GM21723 (cell line): Measurements from ENCODE around the gene CLDN24.
"Not testable (repeated sequence)": the region's sequence is repeated elsewhere in the genome, so short reads cannot be mapped to it uniquely, and the experiment has no call there.

Experiments
- ATAC-seq: cut with Tn5 transposase; IDR thresholded peaks from one replicate; pipeline ENCODE4 v1.9.1; 2021; ENCODE audit warnings: mild to moderate bottlenecking, moderate library complexity; ENCODE audit not compliant: unreplicated experiment

CLDN24 gene

GRCh38 chr4:183347566-183347965 is 25.3 kb upstream of the CLDN24 start:
- ATAC-seq: no peak

- no peak for ATAC-seq
Measured at GRCh38 chr4:183347146-183347545, 24.9 kb upstream of the CLDN24 start.

DNA sequence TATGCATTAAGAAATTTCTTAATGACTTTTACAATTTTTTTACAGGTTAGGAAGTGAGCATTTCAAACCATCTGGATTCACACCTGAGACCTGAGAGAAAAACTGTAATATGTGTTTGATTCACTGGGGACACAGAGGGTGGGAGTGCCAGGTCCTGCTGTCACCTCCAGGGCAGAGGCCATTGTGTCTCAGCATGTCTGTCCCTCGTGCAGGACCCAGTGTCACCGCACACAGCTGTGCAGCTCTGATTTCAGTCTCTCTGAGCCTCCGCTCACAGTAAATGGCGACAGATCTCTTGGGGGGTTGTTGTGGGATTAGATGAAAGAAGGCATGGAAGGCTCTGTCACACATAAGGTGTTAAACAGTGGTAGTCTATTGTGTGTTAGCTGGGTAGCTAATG is 23.0 kb upstream of the CLDN24 start:
- ATAC-seq: no peak

- ATAC-seq: no peak
Measured at GRCh38 chr4:183344523-183345255, 22.5 kb upstream of the CLDN24 start.

- no peak for ATAC-seq
Measured at GRCh38 chr4:183343730-183344129, 21.5 kb upstream of the CLDN24 start.

- no peak for ATAC-seq
Measured at GRCh38 chr4:183342541-183343533, 20.6 kb upstream of the CLDN24 start.

DNA sequence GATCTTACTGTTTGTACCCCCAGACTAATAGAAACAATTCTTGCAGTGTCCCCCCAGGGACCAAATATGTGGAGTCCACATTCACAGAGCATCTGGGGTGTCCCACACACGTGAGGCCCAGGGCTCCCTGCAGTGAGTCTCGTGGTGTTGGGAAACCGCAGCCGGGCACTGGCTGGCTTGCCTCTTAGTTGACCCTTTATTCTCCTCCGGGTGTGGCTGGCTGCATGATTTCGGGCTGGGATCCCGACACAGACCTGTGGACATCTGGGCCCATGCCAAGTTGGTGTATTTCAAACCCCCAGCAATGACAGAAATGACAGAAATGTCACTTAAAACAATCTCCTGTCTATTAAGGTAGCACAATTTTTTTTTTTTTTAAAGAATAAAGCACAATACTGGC is 15.6 kb upstream of the CLDN24 start:
- ATAC-seq: no peak

- no peak for ATAC-seq
Measured at GRCh38 chr4:183337349-183337748, 15.1 kb upstream of the CLDN24 start.

DNA sequence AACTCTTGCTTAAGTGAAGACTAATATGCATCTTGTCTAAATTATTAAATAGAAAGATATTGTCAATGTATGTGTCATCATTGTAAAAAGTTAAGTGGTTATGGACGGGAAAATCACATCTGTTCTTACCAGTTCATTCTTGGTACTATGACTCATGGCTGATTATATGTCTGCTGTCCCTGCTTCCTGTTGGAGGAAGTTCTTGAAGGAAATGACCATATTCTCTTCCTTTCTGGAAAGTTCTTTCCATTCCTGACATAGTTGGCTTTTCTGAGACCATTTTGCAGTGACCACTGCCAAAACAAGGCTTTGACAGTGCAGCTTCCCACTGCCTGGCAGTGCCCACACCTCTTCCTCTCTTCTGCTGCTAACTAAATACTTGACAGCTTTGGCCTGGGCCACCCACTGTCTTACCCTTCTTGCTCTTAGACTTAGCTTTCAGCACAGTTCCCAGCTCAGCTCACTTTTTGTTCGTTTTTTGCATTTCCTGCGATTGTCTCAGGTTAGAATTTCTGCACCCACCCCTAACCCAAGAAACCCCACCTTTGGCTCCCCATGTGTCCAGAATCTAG is 13.2 kb upstream of the CLDN24 start:
- ATAC-seq: no peak

- ATAC-seq: no peak
Measured at GRCh38 chr4:183333983-183334382, 11.8 kb upstream of the CLDN24 start.

DNA sequence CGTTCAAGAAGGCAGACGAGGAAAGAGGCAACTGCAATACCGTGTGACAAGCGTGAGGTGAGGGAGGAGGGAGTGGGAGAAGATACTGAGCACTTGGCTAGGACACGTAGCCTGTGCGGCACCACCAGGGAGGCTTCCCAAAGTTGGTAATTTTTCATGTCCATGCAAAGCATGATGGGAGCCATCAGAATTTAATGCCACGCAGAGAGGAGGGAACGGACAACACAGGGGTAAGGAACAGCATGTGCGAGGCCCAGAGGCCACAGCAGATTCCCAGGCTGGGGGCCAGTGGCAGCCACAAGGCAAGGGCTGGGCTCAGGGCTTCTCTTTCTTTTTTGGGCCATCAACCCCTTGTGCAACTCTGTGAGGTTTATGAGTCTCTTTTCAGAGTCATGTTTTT is 11.0 kb upstream of the CLDN24 start:
- ATAC-seq: no peak

- ATAC-seq: no peak
Measured at GRCh38 chr4:183332447-183332846, 10.2 kb upstream of the CLDN24 start.

GRCh38 chr4:183330841-183331240 is 8.6 kb upstream of the CLDN24 start:
- ATAC-seq: no peak

- ATAC-seq: no peak
Measured at GRCh38 chr4:183329954-183330742, 7.9 kb upstream of the CLDN24 start.

- no peak for ATAC-seq
Measured at GRCh38 chr4:183329244-183329643, 7.0 kb upstream of the CLDN24 start.

GRCh38 chr4:183328832-183329231 is 6.6 kb upstream of the CLDN24 start:
- ATAC-seq: no peak

DNA sequence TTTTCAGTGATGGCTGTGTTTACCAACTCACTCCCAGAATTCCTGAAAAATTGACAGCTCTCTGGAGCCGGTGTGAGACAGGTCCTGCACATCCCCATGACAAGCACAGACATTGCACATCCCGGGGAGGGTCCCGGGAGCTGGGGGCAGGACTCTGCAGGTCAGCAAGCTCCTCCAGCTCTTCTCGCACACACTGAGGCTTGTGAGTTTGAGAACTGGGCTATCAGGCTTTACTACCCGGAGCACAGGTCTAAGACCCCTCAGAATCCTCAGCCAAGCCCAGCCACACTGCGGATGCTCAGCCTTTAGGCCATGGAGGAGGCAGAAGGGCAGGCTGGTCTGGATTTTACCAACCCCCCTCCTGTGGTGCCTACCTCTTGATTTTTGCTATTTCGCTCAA is 5.6 kb upstream of the CLDN24 start:
- ATAC-seq: no peak

DNA sequence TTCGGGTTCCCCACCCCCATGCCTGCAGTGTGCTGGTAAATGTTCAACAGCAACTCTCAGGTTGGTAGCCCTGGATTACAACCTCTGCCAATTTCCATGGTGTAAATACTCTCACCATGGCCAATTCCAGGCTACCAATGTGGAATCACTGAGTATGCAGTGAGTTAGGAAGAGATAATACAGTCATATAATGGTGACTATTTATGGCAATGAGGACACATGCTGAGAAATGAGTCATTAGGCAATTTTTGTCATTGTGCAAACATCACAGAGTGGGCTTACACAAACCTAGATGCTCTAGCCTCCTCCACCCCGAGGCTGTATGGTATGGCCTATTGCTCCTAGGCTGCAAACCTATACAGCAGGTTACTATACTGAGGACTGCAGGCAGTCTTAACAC is 4.6 kb upstream of the CLDN24 start:
- no peak for ATAC-seq

- not testable (repeated sequence) for ATAC-seq
Measured at GRCh38 chr4:183326387-183326786, 4.2 kb upstream of the CLDN24 start.

GRCh38 chr4:183324619-183325018 is 2.4 kb upstream of the CLDN24 start:
- no peak for ATAC-seq

- ATAC-seq: not testable (repeated sequence)
Measured at GRCh38 chr4:183324056-183324455, 1.8 kb upstream of the CLDN24 start.
